H7 (cell line): ENCODE data around the gene PTPRN2. TPM values are rescaled to one million over a fixed set of nuclear protein-coding genes. Genes with fewer than 3 reads are reported as not detected.
A peak's percentile ranks its signal among the peaks of the same experiment; 100 is the strongest.

Experiments
- DNase-seq: peaks from one replicate; pipeline ENCODE4 v3.0.0; 2012
- H3K27me3 ChIP-seq: 2 replicates; pipeline ENCODE4 v1.6.0; 2011; ENCODE audit warnings: mild to moderate bottlenecking, low read length; ENCODE audit not compliant: control insufficient read depth, insufficient read depth
- H3K36me3 ChIP-seq: replicated peaks from 2 replicates; pipeline ENCODE4 v1.5.1; 2011; ENCODE audit warnings: low read length; ENCODE audit not compliant: control insufficient read depth, insufficient read depth
- H3K4me3 ChIP-seq: 2 replicates; pipeline ENCODE4 v1.5.1; 2011; ENCODE audit warnings: low read depth, mild to moderate bottlenecking, control low read depth, low read length, moderate library complexity; ENCODE audit not compliant: insufficient read depth
- total RNA-seq: library from RNA; depleted of rRNA; stranded (reverse); fragments of >200 nt; shearing (Covaris generic); gene quantifications from 2 replicates; pipeline ENCODE4 v1.2.3, GENCODE V29; 2014

PTPRN2 gene
- total RNA-seq, 1 experiment from 2014 or later = 0.80 TPM

GRCh38 chr7:158000160-158000559 lies 587.5 kb downstream of the PTPRN2 start:
- peak; percentile 78 for DNase-seq
- Histone ChIP-seq H3K36me3 (no peaks in the 10 kb centered on the region), H3K4me3 (no peak overlapping the region)

GRCh38 chr7:157998884-157999552 lies 588.6 kb downstream of the PTPRN2 start:
- Histone ChIP-seq H3K4me3 (no peak overlapping the region), H3K36me3 (no peaks in the 10 kb centered on the region), H3K27me3 (no peaks in the 10 kb centered on the region)
- no peak for DNase-seq

More at GRCh38 chr7:158000160-158000559, 587.5 kb downstream of the PTPRN2 start:
- no peaks in the 10 kb centered on the region for H3K27me3 ChIP-seq

- Histone ChIP-seq H3K27me3 (no peaks in the 10 kb centered on the region), H3K36me3 (no peaks in the 10 kb centered on the region), H3K4me3 (no peak overlapping the region)
- no peak for DNase-seq
These were observed 590.2 kb downstream of the PTPRN2 start for GRCh38 chr7:157997471-157997870.

GRCh38 chr7:157997080-157997440 lies 590.6 kb downstream of the PTPRN2 start:
- Histone ChIP-seq H3K36me3 (no peaks in the 10 kb centered on the region), H3K27me3 (no peaks in the 10 kb centered on the region), H3K4me3 (no peak overlapping the region)
- no peak for DNase-seq

GRCh38 chr7:157996359-157997079 lies 591.1 kb downstream of the PTPRN2 start:
- Histone ChIP-seq H3K4me3 (no peak overlapping the region), H3K36me3 (no peaks in the 10 kb centered on the region), H3K27me3 (no peaks in the 10 kb centered on the region)
- no peak for DNase-seq

GRCh38 chr7:157995815-157996214 lies 591.8 kb downstream of the PTPRN2 start:
- Histone ChIP-seq H3K27me3 (no peaks in the 10 kb centered on the region), H3K4me3 (no peak overlapping the region), H3K36me3 (no peaks in the 10 kb centered on the region)
- DNase-seq = no peak

- Histone ChIP-seq H3K4me3 (no peak overlapping the region), H3K27me3 (no peaks in the 10 kb centered on the region)
- DNase-seq = no peak
These were observed 593.3 kb downstream of the PTPRN2 start for GRCh38 chr7:157994319-157994718.

GRCh38 chr7:157993406-157994105 lies 594.1 kb downstream of the PTPRN2 start:
- no peak for DNase-seq
- Histone ChIP-seq H3K36me3 (no peaks in the 10 kb centered on the region), H3K4me3 (no peak overlapping the region), H3K27me3 (no peaks in the 10 kb centered on the region)

More at GRCh38 chr7:157994319-157994718, 593.3 kb downstream of the PTPRN2 start:
- no peaks in the 10 kb centered on the region for H3K36me3 ChIP-seq

GRCh38 chr7:157992511-157993160 lies 595.0 kb downstream of the PTPRN2 start:
- Histone ChIP-seq H3K4me3 (no peak overlapping the region), H3K36me3 (no peaks in the 10 kb centered on the region), H3K27me3 (no peaks in the 10 kb centered on the region)
- DNase-seq = peak; percentile 54

GRCh38 chr7:157991761-157992160 lies 595.9 kb downstream of the PTPRN2 start:
- H3K4me3 ChIP-seq = no peak overlapping the region
- H3K36me3 ChIP-seq = no peaks in the 10 kb centered on the region
- H3K27me3 ChIP-seq = no peaks in the 10 kb centered on the region
- no peak for DNase-seq

- Histone ChIP-seq H3K4me3 (no peak overlapping the region), H3K36me3 (no peaks in the 10 kb centered on the region), H3K27me3 (no peaks in the 10 kb centered on the region)
- no peak for DNase-seq
These were observed 596.3 kb downstream of the PTPRN2 start for GRCh38 chr7:157991351-157991750.

- H3K4me3 ChIP-seq = no peak overlapping the region
- no peaks in the 10 kb centered on the region for H3K36me3 ChIP-seq
- H3K27me3 ChIP-seq = no peaks in the 10 kb centered on the region
- DNase-seq = no peak
These were observed 596.8 kb downstream of the PTPRN2 start for GRCh38 chr7:157990881-157991250.

- Histone ChIP-seq H3K36me3 (no peaks in the 10 kb centered on the region), H3K27me3 (no peaks in the 10 kb centered on the region), H3K4me3 (no peak overlapping the region)
- peak; percentile 67 for DNase-seq
These were observed 597.3 kb downstream of the PTPRN2 start for GRCh38 chr7:157990226-157990880.

- Histone ChIP-seq H3K36me3 (no peaks in the 10 kb centered on the region), H3K4me3 (no peak overlapping the region), H3K27me3 (no peaks in the 10 kb centered on the region)
- DNase-seq = peak; percentile 50
These were observed 598.0 kb downstream of the PTPRN2 start for GRCh38 chr7:157989589-157989988.
